HepG2 (cell line): ENCODE data around the gene TMEM250. TPM values are rescaled to one million over a fixed set of nuclear protein-coding genes. Genes with fewer than 3 reads are reported as not detected.

Experiments used
- CBX2 ChIP-seq, 2 experiments: fragments of 200-600 bp in 1 of 2; sonication (generic); formaldehyde crosslinking in 1 of 2; IDR thresholded peaks; 2 replicates each; pipeline versions ENCODE4 v1.7.0 to v1.8.1; 2018 to 2022; ENCODE audit warnings: low read depth in 2 of 2, low read length in 1 of 2, mild to moderate bottlenecking in 1 of 2, missing genetic modification reagents in 1 of 2
- JUND ChIP-seq: sonication (generic); formaldehyde crosslinking; IDR thresholded peaks from 2 replicates; pipeline ENCODE4 v1.8.0; 2022; ENCODE audit warnings: mild to moderate bottlenecking, missing genetic modification reagents
- KAT7 ChIP-seq: IDR thresholded peaks from 2 replicates; pipeline ENCODE4 v1.6.1; 2018; ENCODE audit warnings: borderline replicate concordance, missing compliant biosample characterization
- MBNL3 ChIP-seq: fragments of 250-450 bp; sonication (Bioruptor Pico); conservative IDR thresholded peaks from 2 replicates; pipeline ENCODE4 v1.8.0; 2022; ENCODE audit warnings: mild to moderate bottlenecking, inconsistent platforms
- NR1H2 ChIP-seq: sonication (generic); formaldehyde crosslinking; IDR thresholded peaks from 2 replicates; pipeline ENCODE4 v1.8.1; 2022; ENCODE audit warnings: low read depth, missing genetic modification reagents, borderline replicate concordance
- STAT5B ChIP-seq: sonication (generic); formaldehyde crosslinking; IDR thresholded peaks from 2 replicates; pipeline ENCODE4 v1.4.0; 2020; ENCODE audit warnings: missing genetic modification reagents
- TP53 ChIP-seq: sonication (generic); formaldehyde crosslinking; conservative IDR thresholded peaks from 2 replicates; pipeline ENCODE4 v1.4.0; 2020; ENCODE audit warnings: missing genetic modification reagents
- ZNF101 ChIP-seq: sonication (generic); formaldehyde crosslinking; IDR thresholded peaks from 2 replicates; pipeline ENCODE4 v1.4.0; 2020; ENCODE audit warnings: mild to moderate bottlenecking, low read depth, missing genetic modification reagents, borderline replicate concordance
- ZNF550 ChIP-seq: sonication (generic); formaldehyde crosslinking; IDR thresholded peaks from 2 replicates; pipeline ENCODE4 v1.4.0; 2020; ENCODE audit warnings: mild to moderate bottlenecking, missing genetic modification reagents, borderline replicate concordance
- ZNF788 ChIP-seq: sonication (generic); formaldehyde crosslinking; IDR thresholded peaks from 2 replicates; pipeline ENCODE4 v1.5.0; 2020; ENCODE audit warnings: mild to moderate bottlenecking, missing genetic modification reagents, borderline replicate concordance
- polyA plus RNA-seq, 8 experiments: library from polyadenylated mRNA; depleted of rRNA in 3 of 8; stranded (reverse) in 7 of 8; unstranded in 1 of 8; fragments of >200 nt; fragmentation: Illumina TruSeq in 4 of 8; extraction: Trizol in 4 of 8; gene quantifications; 2 replicates each; pipeline versions ENCODE4 v1.2.1 to v1.2.3, GENCODE V29; 2011 to 2016; ENCODE audit warnings: low read depth in 4 of 8, missing spikeins in 1 of 8, mixed read lengths in 1 of 8; ENCODE audit not compliant: insufficient read depth in 1 of 8
- total RNA-seq, 5 experiments: library from RNA; depleted of rRNA; stranded (reverse); fragments of >200 nt; fragmentation: Illumina TruSeq; extraction: Trizol; gene quantifications; 2 replicates each; pipeline ENCODE4 v1.2.3, GENCODE V29; 2016; ENCODE audit warnings: low read depth in 1 of 5
- TF ChIP-seq, protein P1 (sequence below): sonication (generic); formaldehyde crosslinking; IDR thresholded peaks from 2 replicates; pipeline ENCODE4 v1.5.1; 2020; ENCODE audit warnings: mild to moderate bottlenecking, missing genetic modification reagents, borderline replicate concordance
- TF ChIP-seq, protein P2 (sequence below): sonication (generic); formaldehyde crosslinking; IDR thresholded peaks from 2 replicates; pipeline ENCODE4 v1.4.0; 2020; ENCODE audit warnings: mild to moderate bottlenecking, missing genetic modification reagents, borderline replicate concordance
- TF ChIP-seq, protein P3 (sequence below): sonication (generic); formaldehyde crosslinking; IDR thresholded peaks from 2 replicates; pipeline ENCODE4 v1.4.0; 2020; ENCODE audit warnings: missing genetic modification reagents, borderline replicate concordance

Gene TMEM250
- total and polyA plus RNA-seq, 2 of the 13 experiments (the other 11 are each of a cell fraction or from before 2014, with no cell fraction given) = 5.5 to 13.9 TPM

DNA sequence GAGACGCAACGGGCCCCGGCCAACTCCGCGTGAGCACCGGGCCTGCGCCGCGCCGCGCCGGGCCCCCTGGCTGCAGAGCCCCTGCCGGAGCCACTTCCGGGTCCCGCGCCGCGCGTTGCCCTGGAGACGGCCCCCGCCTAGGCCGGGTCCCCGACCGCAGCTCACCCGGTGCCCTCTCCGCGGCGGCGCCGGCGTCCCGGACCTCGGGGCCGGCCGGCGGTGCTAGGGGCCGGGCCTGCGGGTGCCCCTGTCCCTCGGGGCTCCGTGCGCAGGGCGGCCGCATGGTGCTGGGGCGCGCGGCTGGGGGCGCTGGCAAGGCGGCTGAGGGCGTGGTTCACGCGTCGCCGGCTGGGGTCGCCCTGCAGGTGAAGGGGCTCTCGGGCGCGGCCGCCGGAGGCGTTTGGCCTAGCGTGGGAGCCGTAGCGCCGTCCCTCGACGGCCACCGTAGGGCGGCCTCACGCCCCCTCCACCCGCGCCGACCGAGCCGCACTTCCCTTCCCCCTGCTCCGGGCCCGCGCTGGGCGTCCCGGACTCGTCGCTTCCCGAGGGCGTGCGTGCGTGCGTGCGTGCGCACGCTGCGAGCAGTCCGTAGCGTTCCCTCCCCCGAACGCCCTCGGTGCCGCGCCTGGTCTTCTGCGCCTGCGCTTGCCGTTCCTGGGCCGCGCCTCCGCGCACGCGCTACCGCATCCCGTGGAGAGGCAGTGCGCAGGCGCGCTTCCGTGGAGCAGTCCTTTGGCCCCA, at the start of gene TMEM250 (continued):
- TF ChIP-seq, protein P1, sequence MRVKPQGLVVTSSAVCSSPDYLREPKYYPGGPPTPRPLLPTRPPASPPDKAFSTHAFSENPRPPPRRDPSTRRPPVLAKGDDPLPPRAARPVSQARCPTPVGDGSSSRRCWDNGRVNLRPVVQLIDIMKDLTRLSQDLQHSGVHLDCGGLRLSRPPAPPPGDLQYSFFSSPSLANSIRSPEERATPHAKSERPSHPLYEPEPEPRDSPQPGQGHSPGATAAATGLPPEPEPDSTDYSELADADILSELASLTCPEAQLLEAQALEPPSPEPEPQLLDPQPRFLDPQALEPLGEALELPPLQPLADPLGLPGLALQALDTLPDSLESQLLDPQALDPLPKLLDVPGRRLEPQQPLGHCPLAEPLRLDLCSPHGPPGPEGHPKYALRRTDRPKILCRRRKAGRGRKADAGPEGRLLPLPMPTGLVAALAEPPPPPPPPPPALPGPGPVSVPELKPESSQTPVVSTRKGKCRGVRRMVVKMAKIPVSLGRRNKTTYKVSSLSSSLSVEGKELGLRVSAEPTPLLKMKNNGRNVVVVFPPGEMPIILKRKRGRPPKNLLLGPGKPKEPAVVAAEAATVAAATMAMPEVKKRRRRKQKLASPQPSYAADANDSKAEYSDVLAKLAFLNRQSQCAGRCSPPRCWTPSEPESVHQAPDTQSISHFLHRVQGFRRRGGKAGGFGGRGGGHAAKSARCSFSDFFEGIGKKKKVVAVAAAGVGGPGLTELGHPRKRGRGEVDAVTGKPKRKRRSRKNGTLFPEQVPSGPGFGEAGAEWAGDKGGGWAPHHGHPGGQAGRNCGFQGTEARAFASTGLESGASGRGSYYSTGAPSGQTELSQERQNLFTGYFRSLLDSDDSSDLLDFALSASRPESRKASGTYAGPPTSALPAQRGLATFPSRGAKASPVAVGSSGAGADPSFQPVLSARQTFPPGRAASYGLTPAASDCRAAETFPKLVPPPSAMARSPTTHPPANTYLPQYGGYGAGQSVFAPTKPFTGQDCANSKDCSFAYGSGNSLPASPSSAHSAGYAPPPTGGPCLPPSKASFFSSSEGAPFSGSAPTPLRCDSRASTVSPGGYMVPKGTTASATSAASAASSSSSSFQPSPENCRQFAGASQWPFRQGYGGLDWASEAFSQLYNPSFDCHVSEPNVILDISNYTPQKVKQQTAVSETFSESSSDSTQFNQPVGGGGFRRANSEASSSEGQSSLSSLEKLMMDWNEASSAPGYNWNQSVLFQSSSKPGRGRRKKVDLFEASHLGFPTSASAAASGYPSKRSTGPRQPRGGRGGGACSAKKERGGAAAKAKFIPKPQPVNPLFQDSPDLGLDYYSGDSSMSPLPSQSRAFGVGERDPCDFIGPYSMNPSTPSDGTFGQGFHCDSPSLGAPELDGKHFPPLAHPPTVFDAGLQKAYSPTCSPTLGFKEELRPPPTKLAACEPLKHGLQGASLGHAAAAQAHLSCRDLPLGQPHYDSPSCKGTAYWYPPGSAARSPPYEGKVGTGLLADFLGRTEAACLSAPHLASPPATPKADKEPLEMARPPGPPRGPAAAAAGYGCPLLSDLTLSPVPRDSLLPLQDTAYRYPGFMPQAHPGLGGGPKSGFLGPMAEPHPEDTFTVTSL (CRISPR knock-in tag) = no peak
- TF ChIP-seq STAT5B (CRISPR knock-in tag) (no peak), ZNF550 (CRISPR knock-in tag) (no peak), CBX2 (IDR thresholded peaks at IDR 0.05; ENCODE audit: low read depth, low read length) (no peak), CBX2 (CRISPR knock-in tag; IDR thresholded peaks at IDR 0.05; ENCODE audit: low read depth) (no peak), ZNF101 (CRISPR knock-in tag) (no peak; the same call in 1 of the 2 replicates), NR1H2 (CRISPR knock-in tag) (no peak), JUND (CRISPR knock-in tag) (no peak), MBNL3 (no peak), TP53 (CRISPR knock-in tag) (no peak), ZNF788 (peak; percentile 96; the same call in 1 of the 2 replicates), KAT7 (CRISPR knock-in tag) (0 out of 2 replicates have a peak, but pooled peaks have one; percentile 17)
- TF ChIP-seq, protein P2, sequence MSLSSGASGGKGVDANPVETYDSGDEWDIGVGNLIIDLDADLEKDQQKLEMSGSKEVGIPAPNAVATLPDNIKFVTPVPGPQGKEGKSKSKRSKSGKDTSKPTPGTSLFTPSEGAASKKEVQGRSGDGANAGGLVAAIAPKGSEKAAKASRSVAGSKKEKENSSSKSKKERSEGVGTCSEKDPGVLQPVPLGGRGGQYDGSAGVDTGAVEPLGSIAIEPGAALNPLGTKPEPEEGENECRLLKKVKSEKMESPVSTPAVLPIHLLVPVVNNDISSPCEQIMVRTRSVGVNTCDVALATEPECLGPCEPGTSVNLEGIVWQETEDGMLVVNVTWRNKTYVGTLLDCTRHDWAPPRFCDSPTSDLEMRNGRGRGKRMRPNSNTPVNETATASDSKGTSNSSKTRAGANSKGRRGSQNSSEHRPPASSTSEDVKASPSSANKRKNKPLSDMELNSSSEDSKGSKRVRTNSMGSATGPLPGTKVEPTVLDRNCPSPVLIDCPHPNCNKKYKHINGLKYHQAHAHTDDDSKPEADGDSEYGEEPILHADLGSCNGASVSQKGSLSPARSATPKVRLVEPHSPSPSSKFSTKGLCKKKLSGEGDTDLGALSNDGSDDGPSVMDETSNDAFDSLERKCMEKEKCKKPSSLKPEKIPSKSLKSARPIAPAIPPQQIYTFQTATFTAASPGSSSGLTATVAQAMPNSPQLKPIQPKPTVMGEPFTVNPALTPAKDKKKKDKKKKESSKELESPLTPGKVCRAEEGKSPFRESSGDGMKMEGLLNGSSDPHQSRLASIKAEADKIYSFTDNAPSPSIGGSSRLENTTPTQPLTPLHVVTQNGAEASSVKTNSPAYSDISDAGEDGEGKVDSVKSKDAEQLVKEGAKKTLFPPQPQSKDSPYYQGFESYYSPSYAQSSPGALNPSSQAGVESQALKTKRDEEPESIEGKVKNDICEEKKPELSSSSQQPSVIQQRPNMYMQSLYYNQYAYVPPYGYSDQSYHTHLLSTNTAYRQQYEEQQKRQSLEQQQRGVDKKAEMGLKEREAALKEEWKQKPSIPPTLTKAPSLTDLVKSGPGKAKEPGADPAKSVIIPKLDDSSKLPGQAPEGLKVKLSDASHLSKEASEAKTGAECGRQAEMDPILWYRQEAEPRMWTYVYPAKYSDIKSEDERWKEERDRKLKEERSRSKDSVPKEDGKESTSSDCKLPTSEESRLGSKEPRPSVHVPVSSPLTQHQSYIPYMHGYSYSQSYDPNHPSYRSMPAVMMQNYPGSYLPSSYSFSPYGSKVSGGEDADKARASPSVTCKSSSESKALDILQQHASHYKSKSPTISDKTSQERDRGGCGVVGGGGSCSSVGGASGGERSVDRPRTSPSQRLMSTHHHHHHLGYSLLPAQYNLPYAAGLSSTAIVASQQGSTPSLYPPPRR (CRISPR knock-in tag) = no peak
- TF ChIP-seq, protein P3, sequence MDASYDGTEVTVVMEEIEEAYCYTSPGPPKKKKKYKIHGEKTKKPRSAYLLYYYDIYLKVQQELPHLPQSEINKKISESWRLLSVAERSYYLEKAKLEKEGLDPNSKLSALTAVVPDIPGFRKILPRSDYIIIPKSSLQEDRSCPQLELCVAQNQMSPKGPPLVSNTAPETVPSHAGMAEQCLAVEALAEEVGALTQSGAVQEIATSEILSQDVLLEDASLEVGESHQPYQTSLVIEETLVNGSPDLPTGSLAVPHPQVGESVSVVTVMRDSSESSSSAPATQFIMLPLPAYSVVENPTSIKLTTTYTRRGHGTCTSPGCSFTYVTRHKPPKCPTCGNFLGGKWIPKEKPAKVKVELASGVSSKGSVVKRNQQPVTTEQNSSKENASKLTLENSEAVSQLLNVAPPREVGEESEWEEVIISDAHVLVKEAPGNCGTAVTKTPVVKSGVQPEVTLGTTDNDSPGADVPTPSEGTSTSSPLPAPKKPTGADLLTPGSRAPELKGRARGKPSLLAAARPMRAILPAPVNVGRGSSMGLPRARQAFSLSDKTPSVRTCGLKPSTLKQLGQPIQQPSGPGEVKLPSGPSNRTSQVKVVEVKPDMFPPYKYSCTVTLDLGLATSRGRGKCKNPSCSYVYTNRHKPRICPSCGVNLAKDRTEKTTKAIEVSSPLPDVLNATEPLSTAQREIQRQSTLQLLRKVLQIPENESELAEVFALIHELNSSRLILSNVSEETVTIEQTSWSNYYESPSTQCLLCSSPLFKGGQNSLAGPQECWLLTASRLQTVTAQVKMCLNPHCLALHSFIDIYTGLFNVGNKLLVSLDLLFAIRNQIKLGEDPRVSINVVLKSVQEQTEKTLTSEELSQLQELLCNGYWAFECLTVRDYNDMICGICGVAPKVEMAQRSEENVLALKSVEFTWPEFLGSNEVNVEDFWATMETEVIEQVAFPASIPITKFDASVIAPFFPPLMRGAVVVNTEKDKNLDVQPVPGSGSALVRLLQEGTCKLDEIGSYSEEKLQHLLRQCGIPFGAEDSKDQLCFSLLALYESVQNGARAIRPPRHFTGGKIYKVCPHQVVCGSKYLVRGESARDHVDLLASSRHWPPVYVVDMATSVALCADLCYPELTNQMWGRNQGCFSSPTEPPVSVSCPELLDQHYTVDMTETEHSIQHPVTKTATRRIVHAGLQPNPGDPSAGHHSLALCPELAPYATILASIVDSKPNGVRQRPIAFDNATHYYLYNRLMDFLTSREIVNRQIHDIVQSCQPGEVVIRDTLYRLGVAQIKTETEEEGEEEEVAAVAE (CRISPR knock-in tag) = no peak
